ENCODE data around the gene KCNMA1.

The KCNMA1 gene

DNA sequence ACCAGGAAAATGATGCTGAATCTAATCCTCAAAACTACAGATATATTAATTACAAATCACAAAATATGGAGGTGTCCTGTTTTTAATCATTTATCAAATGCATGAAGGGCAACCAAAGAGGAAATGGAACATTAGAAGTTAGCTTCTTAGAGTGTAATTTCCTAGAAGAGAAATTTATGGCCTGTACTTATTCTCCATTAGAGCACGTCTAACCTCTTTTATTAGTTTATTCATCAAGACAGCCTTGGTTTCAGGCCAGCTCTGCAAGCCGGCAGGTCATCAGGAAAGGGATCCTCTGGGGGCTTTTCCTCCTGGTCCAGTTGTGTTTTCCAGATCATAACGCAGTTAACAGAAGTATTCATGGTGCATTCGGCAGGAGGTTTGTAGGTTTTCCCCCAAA lies 517.6 kb downstream of the KCNMA1 start:
- TF ChIP-seq, protein P1, sequence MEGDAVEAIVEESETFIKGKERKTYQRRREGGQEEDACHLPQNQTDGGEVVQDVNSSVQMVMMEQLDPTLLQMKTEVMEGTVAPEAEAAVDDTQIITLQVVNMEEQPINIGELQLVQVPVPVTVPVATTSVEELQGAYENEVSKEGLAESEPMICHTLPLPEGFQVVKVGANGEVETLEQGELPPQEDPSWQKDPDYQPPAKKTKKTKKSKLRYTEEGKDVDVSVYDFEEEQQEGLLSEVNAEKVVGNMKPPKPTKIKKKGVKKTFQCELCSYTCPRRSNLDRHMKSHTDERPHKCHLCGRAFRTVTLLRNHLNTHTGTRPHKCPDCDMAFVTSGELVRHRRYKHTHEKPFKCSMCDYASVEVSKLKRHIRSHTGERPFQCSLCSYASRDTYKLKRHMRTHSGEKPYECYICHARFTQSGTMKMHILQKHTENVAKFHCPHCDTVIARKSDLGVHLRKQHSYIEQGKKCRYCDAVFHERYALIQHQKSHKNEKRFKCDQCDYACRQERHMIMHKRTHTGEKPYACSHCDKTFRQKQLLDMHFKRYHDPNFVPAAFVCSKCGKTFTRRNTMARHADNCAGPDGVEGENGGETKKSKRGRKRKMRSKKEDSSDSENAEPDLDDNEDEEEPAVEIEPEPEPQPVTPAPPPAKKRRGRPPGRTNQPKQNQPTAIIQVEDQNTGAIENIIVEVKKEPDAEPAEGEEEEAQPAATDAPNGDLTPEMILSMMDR (conservative IDR thresholded peaks at IDR 0.05; ENCODE audit: low read depth, low read length): no peak
- H3K4me3 ChIP-seq (IDR thresholded peaks at IDR 0.05; ENCODE audit: insufficient read depth, low read depth, low read length): no peak overlapping the region
- H4K20me1 ChIP-seq (ENCODE audit: insufficient read depth): no peaks in the 10 kb centered on the region
- no peaks in the 10 kb centered on the region for H3K36me3 ChIP-seq (ENCODE audit: insufficient read depth)
- H2AFZ ChIP-seq (ENCODE audit: low read depth): no peak overlapping the region
- H3K4me2 ChIP-seq: no peak overlapping the region
- H3K27me3 ChIP-seq (ENCODE audit: insufficient read depth, low read depth): no peaks in the 10 kb centered on the region
- H3K9ac ChIP-seq: no peak overlapping the region
- no peaks in the 10 kb centered on the region for H3K79me2 ChIP-seq (ENCODE audit: insufficient read depth, low read depth)
- no peaks in the 10 kb centered on the region for H3K4me1 ChIP-seq (ENCODE audit: low read depth, poor library complexity, severe bottlenecking)
- no peak overlapping the region for H3K27ac ChIP-seq

GRCh38 chr10:77118603-77119282 lies 518.9 kb downstream of the KCNMA1 start:
- Histone ChIP-seq H3K36me3 (ENCODE audit: insufficient read depth) (no peaks in the 10 kb centered on the region), H3K79me2 (ENCODE audit: insufficient read depth, low read depth) (no peaks in the 10 kb centered on the region), H3K27me3 (ENCODE audit: insufficient read depth, low read depth) (no peaks in the 10 kb centered on the region), H3K9ac (no peak overlapping the region), H3K4me1 (ENCODE audit: low read depth, poor library complexity, severe bottlenecking) (no peaks in the 10 kb centered on the region), H2AFZ (ENCODE audit: low read depth) (no peak overlapping the region), H3K4me2 (no peak overlapping the region), H4K20me1 (ENCODE audit: insufficient read depth) (no peaks in the 10 kb centered on the region), H3K27ac (no peak overlapping the region), H3K4me3 (IDR thresholded peaks at IDR 0.05; ENCODE audit: insufficient read depth, low read depth, low read length) (no peak overlapping the region)
- TF ChIP-seq, protein P1 (conservative IDR thresholded peaks at IDR 0.05; ENCODE audit: low read depth, low read length): no peak

GRCh38 chr10:77117501-77117900 lies 520.1 kb downstream of the KCNMA1 start:
- TF ChIP-seq, protein P1 (conservative IDR thresholded peaks at IDR 0.05; ENCODE audit: low read depth, low read length): no peak
- Histone ChIP-seq H2AFZ (ENCODE audit: low read depth) (no peak overlapping the region), H3K79me2 (ENCODE audit: insufficient read depth, low read depth) (no peaks in the 10 kb centered on the region), H3K36me3 (ENCODE audit: insufficient read depth) (no peaks in the 10 kb centered on the region), H3K27ac (no peak overlapping the region), H3K27me3 (ENCODE audit: insufficient read depth, low read depth) (no peaks in the 10 kb centered on the region), H3K9ac (no peak overlapping the region), H3K4me1 (ENCODE audit: low read depth, poor library complexity, severe bottlenecking) (no peaks in the 10 kb centered on the region), H3K4me3 (IDR thresholded peaks at IDR 0.05; ENCODE audit: insufficient read depth, low read depth, low read length) (no peak overlapping the region), H4K20me1 (ENCODE audit: insufficient read depth) (no peaks in the 10 kb centered on the region), H3K4me2 (no peak overlapping the region)

DNA sequence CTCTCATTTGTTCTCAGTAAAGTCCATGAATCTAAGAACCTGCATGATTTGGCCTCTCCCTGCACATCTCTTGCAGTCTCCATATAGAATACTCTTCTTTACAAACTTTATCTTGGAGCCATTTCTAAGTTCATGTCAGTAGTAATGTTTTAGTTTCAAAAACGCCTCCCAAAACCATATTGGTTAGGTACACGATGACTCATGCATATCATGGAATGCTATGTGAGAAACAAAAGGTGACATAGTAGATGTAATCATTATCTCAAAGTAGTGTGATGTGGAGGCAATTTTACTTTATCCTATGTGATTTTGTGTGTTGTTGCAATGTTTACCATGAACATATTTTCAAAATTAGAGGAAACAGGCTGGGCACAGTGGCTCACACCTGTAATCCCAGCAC lies 520.7 kb downstream of the KCNMA1 start:
- Histone ChIP-seq H3K27ac (no peak overlapping the region), H2AFZ (ENCODE audit: low read depth) (no peak overlapping the region), H3K4me1 (ENCODE audit: low read depth, poor library complexity, severe bottlenecking) (no peaks in the 10 kb centered on the region), H3K9ac (no peak overlapping the region), H3K27me3 (ENCODE audit: insufficient read depth, low read depth) (no peaks in the 10 kb centered on the region), H3K36me3 (ENCODE audit: insufficient read depth) (no peaks in the 10 kb centered on the region), H3K79me2 (ENCODE audit: insufficient read depth, low read depth) (no peaks in the 10 kb centered on the region), H3K4me3 (IDR thresholded peaks at IDR 0.05; ENCODE audit: insufficient read depth, low read depth, low read length) (no peak overlapping the region), H4K20me1 (ENCODE audit: insufficient read depth) (no peaks in the 10 kb centered on the region), H3K4me2 (no peak overlapping the region)
- TF ChIP-seq, protein P1 (conservative IDR thresholded peaks at IDR 0.05; ENCODE audit: low read depth, low read length): no peak

All from KMS-11 (cell line).